SK-N-MC (cell line): ENCODE results near the gene ADGRG7.
"Not testable (repeated sequence)": the region's sequence is repeated elsewhere in the genome, so short reads cannot be mapped to it uniquely, and the experiment has no call there.

Source experiments
- DNase-seq: peaks from one replicate; pipeline ENCODE4 v3.0.0-alpha.2; 2011; ENCODE audit warnings: low read depth, low spot score
- H3K27ac ChIP-seq: fragments of 200-600 bp; sonication (generic); 2 replicates; pipeline ENCODE4 v1.5.1; 2016; ENCODE audit warnings: mixed run types
- H3K36me3 ChIP-seq: fragments of 200-600 bp; sonication (generic); 2 replicates; pipeline ENCODE4 v1.6.1; 2017; ENCODE audit warnings: antibody characterized with exemption, low read length, mixed read lengths; ENCODE audit not compliant: insufficient read depth
- H3K4me3 ChIP-seq: fragments of 200-600 bp; sonication (generic); 2 replicates; pipeline ENCODE4 v1.5.1; 2016
- H3K9ac ChIP-seq: fragments of 200-600 bp; sonication (generic); 2 replicates; pipeline ENCODE4 v1.8.0; 2017; ENCODE audit warnings: mixed run types, mixed read lengths; ENCODE audit not compliant: insufficient read length
- H3K9me3 ChIP-seq: fragments of 200-600 bp; sonication (generic); 2 replicates; pipeline ENCODE4 v1.6.1; 2017; ENCODE audit warnings: low read depth, mild to moderate bottlenecking, antibody characterized with exemption, low read length, moderate library complexity, mixed read lengths
- EZH2 ChIP-seq: fragments of 200-600 bp; sonication (generic); IDR thresholded peaks from one replicate; pipeline ENCODE4 v1.6.1; 2017; ENCODE audit warnings: antibody characterized with exemption
- FOXP2 ChIP-seq: optimal IDR thresholded peaks from 2 replicates; pipeline ENCODE3; 2011; ENCODE audit warnings: mild to moderate bottlenecking, moderate library complexity; ENCODE audit not compliant: insufficient read depth; ENCODE audit errors: extremely low read length, control extremely low read depth
- POLR2AphosphoS5 ChIP-seq: IDR thresholded peaks from 2 replicates; pipeline ENCODE4 v1.6.1; 2012; ENCODE audit warnings: mild to moderate bottlenecking, low read depth, low read length, borderline replicate concordance

Gene ADGRG7

DNA sequence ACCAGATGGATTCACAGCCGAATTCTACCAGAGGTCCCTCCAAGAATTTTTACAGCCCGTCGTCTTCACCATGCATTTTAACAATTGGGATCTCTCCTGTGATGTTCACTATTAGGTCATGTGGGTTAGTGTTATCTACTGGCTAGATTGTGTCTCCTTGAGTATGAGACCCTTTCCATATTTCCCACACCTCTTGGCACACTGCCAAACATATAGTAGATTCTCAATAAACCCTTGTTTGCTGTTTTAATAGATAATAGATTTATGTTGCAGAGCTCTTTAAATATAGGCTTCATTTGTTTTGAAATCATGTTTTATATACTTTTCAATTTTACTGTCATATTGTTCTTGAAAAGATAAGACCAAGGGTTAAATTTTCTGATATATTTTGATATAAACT, 34.9 kb upstream of the ADGRG7 start:
- TF ChIP-seq EZH2: no peak
- no peak for TF ChIP-seq FOXP2
- TF ChIP-seq POLR2AphosphoS5: no peak

GRCh38 chr3:100575704-100576103, 33.7 kb upstream of the ADGRG7 start:
- no peak for DNase-seq
- Histone ChIP-seq H3K9me3 (no peaks in the 10 kb centered on the region), H3K27ac (no peak overlapping the region), H3K9ac (no peak overlapping the region), H3K4me3 (no peak overlapping the region), H3K36me3 (no peaks in the 10 kb centered on the region)
- no peak for TF ChIP-seq FOXP2
- no peak for TF ChIP-seq EZH2
- TF ChIP-seq POLR2AphosphoS5: no peak

More for the DNA sequence above, 34.9 kb upstream of the ADGRG7 start:
- no peak for DNase-seq
- no peak overlapping the region for H3K9ac ChIP-seq
- no peak overlapping the region for H3K4me3 ChIP-seq
- no peaks in the 10 kb centered on the region for H3K36me3 ChIP-seq
- no peak overlapping the region for H3K27ac ChIP-seq
- no peaks in the 10 kb centered on the region for H3K9me3 ChIP-seq

GRCh38 chr3:100577382-100578008, 31.9 kb upstream of the ADGRG7 start:
- no peak for DNase-seq
- no peak overlapping the region for H3K9ac ChIP-seq
- TF ChIP-seq EZH2 (no peak), POLR2AphosphoS5 (no peak), FOXP2 (no peak)
- no peaks in the 10 kb centered on the region for H3K36me3 ChIP-seq
- H3K4me3 ChIP-seq: no peak overlapping the region
- H3K27ac ChIP-seq: no peak overlapping the region
- H3K9me3 ChIP-seq: no peaks in the 10 kb centered on the region

DNA sequence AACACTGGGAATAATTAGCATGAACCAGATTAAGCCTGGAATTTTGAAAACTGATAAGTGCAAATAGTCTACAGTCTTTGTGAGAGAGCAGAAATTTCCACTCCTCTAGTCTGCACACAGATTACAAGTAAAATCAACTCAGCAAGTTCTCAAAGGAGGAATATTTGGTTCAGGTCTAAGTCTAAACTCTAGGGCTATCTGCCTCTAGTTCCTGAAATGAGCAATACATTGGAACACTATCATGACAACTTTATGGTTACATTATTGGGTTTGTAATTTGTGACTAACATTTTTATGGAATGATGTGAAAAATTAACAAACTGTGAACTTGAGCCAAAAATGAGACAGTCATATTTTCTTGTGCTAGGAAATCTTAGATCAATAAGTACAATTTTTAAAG, 30.8 kb upstream of the ADGRG7 start:
- Histone ChIP-seq H3K27ac (no peak overlapping the region), H3K36me3 (no peaks in the 10 kb centered on the region), H3K9me3 (no peaks in the 10 kb centered on the region), H3K4me3 (no peak overlapping the region), H3K9ac (no peak overlapping the region)
- TF ChIP-seq EZH2: no peak
- no peak for TF ChIP-seq FOXP2
- TF ChIP-seq POLR2AphosphoS5: no peak
- DNase-seq: no peak

- DNase-seq: no peak
- Histone ChIP-seq H3K36me3 (no peaks in the 10 kb centered on the region), H3K4me3 (no peak overlapping the region), H3K27ac (no peak overlapping the region), H3K9me3 (no peaks in the 10 kb centered on the region; the same call in 1 of the 2 replicates), H3K9ac (no peak overlapping the region)
- TF ChIP-seq POLR2AphosphoS5 (no peak), EZH2 (no peak), FOXP2 (no peak)
Observed at GRCh38 chr3:100580147-100580546, 29.3 kb upstream of the ADGRG7 start.

DNA sequence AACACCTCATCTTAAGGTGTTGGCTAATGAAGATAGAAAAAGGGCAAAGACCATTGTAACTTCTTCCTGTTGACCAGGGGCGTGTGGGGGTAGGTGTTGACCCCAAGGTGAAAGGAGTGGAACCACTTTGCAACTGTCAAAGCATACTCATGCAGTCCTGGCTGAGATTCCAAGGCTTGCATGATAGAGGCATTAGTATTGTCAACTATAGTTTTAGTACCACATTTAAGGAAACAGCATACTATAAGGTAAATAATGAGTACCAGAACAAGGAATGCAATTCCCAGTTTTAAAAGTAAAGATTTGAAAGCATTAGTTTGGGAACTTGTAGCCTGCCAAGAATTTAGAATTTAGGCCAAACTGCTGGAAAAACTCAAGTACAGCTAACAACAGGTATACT, 27.8 kb upstream of the ADGRG7 start:
- no peak overlapping the region for H3K27ac ChIP-seq
- no peak overlapping the region for H3K9ac ChIP-seq
- no peak overlapping the region for H3K4me3 ChIP-seq
- no peak for DNase-seq
- H3K9me3 ChIP-seq: no peaks in the 10 kb centered on the region; the same call in 1 of the 2 replicates
- no peaks in the 10 kb centered on the region for H3K36me3 ChIP-seq
- TF ChIP-seq EZH2 (no peak), FOXP2 (no peak), POLR2AphosphoS5 (no peak)

DNA sequence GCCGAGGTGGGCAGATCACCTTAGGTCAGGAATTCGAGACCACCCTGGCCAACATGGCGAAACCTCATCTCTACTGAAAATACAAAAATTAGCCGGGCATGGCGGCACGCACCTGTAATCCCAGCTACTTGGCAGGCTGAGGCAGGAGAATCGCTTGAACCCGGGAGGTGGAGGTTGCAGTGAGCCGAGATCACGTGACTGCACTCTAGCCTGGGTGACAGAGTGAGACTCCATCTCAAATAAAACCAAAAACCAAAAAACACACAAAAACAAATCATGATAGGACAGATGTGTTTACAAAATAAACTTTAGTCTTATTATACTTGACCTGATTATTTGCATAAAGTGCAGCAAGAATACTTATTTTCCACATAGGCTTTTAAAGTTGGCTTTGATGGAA, 27.2 kb upstream of the ADGRG7 start:
- DNase-seq, H3K9me3 ChIP-seq, H3K9ac ChIP-seq, H3K27ac ChIP-seq, H3K4me3 ChIP-seq, H3K36me3 ChIP-seq: not testable (repeated sequence)

DNA sequence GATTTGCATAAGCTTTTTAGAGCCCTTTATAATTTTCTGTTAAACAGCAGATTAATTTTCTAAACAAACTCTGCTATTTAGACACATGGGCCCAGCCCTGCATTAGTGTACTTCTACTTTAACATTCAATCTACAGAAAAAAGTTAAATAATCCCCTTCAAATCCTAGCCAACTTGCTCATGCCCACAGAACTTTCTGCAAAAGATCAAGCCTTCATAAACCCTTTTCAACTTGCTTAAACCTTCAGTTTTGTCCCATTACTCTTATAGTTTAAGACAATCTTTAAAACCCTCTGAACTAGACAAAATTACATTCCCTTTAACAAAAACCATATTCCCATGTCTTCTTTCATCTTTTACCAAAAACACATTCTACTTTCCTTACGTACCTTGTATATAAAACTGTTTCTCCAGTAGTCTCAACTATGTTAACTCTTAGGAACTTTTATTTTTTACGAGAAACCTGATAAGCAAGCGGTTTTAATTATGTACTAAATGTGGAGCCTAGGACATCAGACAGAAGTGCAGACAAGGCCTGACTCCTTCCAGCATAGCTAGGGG, 25.2 kb upstream of the ADGRG7 start:
- TF ChIP-seq FOXP2: no peak
- TF ChIP-seq POLR2AphosphoS5: no peak
- no peak for TF ChIP-seq EZH2
- H3K4me3 ChIP-seq: no peak overlapping the region
- H3K27ac ChIP-seq: no peak overlapping the region
- no peak overlapping the region for H3K9ac ChIP-seq
- H3K36me3 ChIP-seq: no peaks in the 10 kb centered on the region
- DNase-seq: no peak
- H3K9me3 ChIP-seq: no peaks in the 10 kb centered on the region; the same call in 1 of the 2 replicates

GRCh38 chr3:100586832-100587231, 22.6 kb upstream of the ADGRG7 start:
- no peak overlapping the region for H3K9ac ChIP-seq
- DNase-seq: no peak
- no peaks in the 10 kb centered on the region; the same call in 1 of the 2 replicates for H3K9me3 ChIP-seq
- no peak overlapping the region for H3K4me3 ChIP-seq
- no peaks in the 10 kb centered on the region for H3K36me3 ChIP-seq
- TF ChIP-seq FOXP2: no peak
- TF ChIP-seq POLR2AphosphoS5: no peak
- no peak overlapping the region for H3K27ac ChIP-seq
